Measurements from ENCODE around the gene TRIM8. TPM values are rescaled to one million over a fixed set of nuclear protein-coding genes. Genes with fewer than 3 reads are reported as not detected.

The TRIM8 gene
- total and polyA plus RNA-seq, 9 donors, result 48.5 to 120 (median 84.3) TPM

DNA sequence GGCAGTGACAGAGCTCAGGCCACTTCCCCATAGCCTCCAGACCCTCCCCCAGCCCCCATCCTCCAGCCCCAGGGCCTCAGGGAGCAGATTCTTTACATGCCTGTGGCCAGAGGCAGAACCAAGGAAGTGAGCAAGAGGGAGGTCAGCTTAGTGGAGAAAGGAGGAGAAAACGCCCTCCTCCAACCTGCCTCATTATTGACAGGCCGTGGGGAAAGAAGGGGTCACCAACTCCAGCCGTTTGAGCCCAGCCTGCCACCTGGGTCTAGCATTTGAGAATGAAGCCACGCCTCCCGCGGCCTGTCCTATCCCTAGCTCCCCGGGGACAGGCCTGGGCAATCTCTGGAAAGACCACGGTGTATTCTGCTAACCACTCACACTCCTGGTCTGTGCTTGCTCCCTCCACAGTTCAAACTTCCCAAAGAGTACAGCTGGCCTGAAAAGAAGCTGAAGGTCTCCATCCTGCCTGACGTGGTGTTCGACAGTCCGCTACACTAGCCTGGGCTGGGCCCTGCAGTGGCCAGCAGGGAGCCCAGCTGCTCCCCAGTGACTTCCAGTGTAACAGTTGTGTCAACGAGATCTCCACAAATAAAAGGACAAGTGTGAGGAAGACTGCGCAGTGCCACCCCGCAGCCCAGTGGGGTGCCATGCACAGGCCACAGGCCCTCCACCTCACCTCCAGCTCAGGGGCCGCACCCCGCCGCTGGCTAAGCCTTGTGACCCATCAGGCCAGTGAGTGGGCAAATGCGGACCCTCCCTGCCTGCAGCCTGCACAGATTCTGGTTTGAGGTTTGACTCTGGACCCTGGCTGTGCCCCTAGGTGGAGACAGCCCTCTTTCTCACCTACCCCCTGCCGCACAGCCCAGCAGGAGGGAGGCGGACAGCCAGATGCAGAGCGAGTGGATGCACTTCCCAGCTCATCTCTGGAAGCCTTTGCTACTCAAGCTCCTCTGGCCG is 14.3 kb upstream of the TRIM8 start:
- Histone ChIP-seq H3K27ac (peak overlapping the region; percentile 9 to 75), H3K36me3 (no peaks in the 10 kb centered on the region), H3K4me1 (ENCODE audit: insufficient read depth) (peaks cover 25% of the 10 kb centered on the region), H3K27me3 (no peaks in the 10 kb centered on the region), H3K9me3 (no peaks in the 10 kb centered on the region), H3K4me3 (no peak overlapping the region)
- peak in 2 of 5 donors; percentile 25 to 58 for DNase-seq
- 51 to 68% (median 55%) methylated on average over 22 of the region's 22 CpGs for WGBS, 3 donors
- no peak for TF ChIP-seq EP300 (IDR thresholded peaks at IDR 0.05)
- TF ChIP-seq CTCF (IDR thresholded peaks at IDR 0.05), result no peak
- intact Hi-C loops (cut with DNase I), result no loop called here

GRCh38 chr10:102630663-102631062 is 13.6 kb upstream of the TRIM8 start:
- Histone ChIP-seq H3K27ac (no peak overlapping the region), H3K4me1 (ENCODE audit: insufficient read depth) (peaks cover 25% of the 10 kb centered on the region), H3K9me3 (no peaks in the 10 kb centered on the region), H3K36me3 (no peaks in the 10 kb centered on the region), H3K4me3 (no peak overlapping the region), H3K27me3 (no peaks in the 10 kb centered on the region)
- DNase-seq, result no peak
- TF ChIP-seq POLR2A (IDR thresholded peaks at IDR 0.05) (no peak), EP300 (IDR thresholded peaks at IDR 0.05) (no peak), CTCF (IDR thresholded peaks at IDR 0.05) (no peak)
- intact Hi-C loops (cut with DNase I), result no loop called here
- 47 to 64% (median 48%) methylated on average over 6 of the region's 6 CpGs for WGBS, 3 donors

DNA sequence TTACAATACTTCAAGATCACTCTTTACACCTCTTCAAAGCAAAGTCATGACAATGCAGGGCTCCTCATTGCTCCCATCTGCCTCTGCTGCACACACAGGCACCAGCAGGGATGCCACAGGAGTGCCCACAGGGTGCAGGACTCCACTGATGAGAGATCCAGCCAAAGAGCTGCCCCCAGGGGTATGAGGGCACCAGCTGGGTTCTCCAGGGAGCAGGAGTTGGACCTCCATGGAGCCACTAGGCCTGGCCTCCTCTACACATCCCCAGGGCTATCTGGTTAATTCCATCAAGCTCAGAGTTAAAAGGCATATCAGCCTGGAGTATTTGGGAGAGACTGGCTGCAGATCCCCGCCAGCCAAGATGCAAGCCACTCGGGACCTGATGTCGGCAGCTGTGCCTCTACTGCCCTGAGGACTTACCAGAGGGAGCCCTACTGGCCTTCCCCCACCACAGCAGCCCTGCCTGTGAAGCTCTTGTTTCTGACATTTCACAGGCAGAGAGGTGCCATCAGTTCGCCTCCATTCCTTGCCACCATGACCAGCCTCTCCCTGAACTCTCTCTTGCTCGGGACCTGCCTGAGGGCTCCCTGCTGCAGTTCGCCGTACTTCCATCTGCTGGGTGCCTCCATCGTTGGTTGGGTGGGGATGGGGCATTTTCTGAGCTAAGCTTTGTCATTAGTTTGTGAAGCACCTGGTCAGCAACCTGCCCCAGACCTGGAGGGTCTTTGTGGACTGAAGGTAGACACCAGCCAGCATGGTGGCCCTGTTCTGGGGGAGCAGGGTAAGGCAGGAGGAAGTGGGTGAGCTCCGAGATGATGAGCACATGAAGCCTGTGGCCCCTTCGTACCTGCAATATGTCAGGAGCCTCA is 12.5 kb upstream of the TRIM8 start:
- Histone ChIP-seq H3K9me3 (no peaks in the 10 kb centered on the region), H3K27me3 (no peaks in the 10 kb centered on the region), H3K4me3 (no peak overlapping the region), H3K4me1 (ENCODE audit: insufficient read depth) (peaks cover 25% of the 10 kb centered on the region), H3K36me3 (no peaks in the 10 kb centered on the region), H3K27ac (peak overlapping the region in 1 of 2 donors; percentile 80)
- intact Hi-C loops (cut with DNase I), result no loop called here
- WGBS, 3 donors, result 76 to 84% (median 83%) methylated on average over 10 of the region's 10 CpGs
- peak in 1 of 5 donors; percentile 31 for DNase-seq
- TF ChIP-seq CTCF (IDR thresholded peaks at IDR 0.05), result no peak

DNA sequence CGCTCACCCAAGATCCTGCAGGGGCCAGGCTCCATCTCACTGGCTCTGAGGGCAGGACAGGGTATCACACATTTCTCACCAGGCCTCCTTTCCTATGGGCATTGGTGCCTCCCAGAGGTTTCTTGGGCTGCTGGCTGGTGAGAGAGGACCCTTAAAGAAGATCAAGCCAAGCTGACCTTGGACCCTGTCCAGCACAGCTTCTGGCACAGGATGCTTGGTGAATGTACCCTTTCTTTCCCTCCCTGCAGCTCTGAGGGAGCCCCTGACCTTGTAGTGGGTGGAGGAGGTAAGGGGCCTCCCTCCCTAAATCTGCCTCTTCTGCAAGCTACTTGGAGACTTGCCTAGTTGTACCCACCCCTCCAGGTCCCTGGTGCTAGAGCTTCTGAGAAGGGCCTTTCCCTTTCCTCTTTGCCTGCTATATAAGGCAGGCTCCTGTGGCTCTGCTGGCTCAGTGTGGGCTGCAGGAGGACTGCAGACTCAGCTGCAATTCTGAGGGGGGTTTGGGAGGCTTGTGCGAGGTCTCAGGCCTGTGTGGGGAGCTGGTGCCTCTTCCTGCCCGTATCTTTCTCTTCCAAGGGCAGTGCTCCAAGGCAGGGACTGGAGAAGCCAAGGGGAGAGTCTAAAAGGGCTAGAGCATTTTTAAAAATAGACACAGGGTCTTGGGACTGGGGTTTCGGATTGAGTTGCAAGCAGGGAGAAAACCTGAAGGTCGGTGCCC is 11.7 kb upstream of the TRIM8 start:
- Histone ChIP-seq H3K9me3 (no peaks in the 10 kb centered on the region), H3K36me3 (no peaks in the 10 kb centered on the region), H3K4me1 (ENCODE audit: insufficient read depth) (peaks cover 20% of the 10 kb centered on the region), H3K4me3 (no peak overlapping the region), H3K27me3 (no peaks in the 10 kb centered on the region), H3K27ac (peak overlapping the region; percentile 27 to 80)
- DNase-seq, result peak in 4 of 5 donors; percentile 70 to 78 (median 76)
- 17 to 18% (median 18%) methylated on average over 5 of the region's 5 CpGs for WGBS, 3 donors
- intact Hi-C loops (cut with DNase I), result no loop called here
- TF ChIP-seq POLR2A (IDR thresholded peaks at IDR 0.05) (no peak), CTCF (IDR thresholded peaks at IDR 0.05) (no peak), EP300 (IDR thresholded peaks at IDR 0.05) (no peak)

Measured in ovary (tissue), 9 donors.